ENCODE data around the gene GLA. TPM values are rescaled to one million over a fixed set of nuclear protein-coding genes. Genes with fewer than 3 reads are reported as not detected.
A peak's percentile ranks its signal among the peaks of the same experiment; 100 is the strongest.

GLA gene
- total RNA-seq, 1 experiment from 2014 or later: 78.8 TPM

DNA sequence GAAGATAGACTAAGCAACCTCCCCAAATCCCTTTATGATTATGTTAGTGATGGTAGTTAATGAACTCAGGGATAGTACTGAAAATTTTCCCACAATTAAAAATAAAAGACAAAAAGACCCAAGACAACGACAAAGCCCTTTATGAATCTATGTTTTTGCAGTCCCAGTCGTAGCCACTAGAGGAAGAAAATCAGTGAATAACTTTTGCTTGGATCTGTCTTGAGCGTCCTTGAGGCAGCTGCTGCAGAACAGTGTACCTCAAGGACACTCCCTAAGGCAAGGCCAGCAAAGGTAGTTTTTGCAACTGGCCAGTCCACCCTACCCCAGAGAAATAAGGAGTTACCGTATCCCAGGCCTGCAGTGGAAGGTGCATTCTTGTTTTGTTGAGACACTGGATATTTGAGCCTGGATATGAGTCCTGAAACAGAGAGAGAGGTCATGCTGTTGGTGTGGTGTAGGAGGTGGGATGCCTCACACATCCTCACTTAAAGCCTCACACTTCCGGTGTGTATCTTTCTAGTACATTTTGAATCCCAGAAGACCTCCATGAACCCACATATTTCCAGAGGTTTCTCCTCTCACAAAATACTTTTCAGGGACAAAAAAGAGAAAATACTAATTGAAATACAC is 50.4 kb downstream of the GLA start:
- DNase-seq (ENCODE audit: low read depth): peak; percentile 2

DNA sequence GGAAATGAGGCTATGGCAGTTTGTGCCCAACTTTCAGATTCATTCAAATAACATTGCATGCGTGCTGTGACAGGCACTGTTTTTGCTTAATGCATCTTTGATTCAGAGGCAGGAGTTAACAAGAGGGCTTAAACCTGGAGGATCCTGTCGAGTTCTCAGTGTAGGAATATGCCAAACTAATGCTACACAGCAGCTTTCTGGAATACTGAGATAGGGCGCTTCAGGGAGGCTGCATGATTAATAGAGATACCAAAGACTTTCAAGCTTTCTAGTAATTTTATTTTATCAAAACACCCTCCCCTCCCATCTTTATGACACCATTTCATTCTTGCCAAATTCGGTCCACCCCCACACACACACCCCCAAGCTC is 58.5 kb downstream of the GLA start:
- no peak for DNase-seq (ENCODE audit: low read depth)

DNA sequence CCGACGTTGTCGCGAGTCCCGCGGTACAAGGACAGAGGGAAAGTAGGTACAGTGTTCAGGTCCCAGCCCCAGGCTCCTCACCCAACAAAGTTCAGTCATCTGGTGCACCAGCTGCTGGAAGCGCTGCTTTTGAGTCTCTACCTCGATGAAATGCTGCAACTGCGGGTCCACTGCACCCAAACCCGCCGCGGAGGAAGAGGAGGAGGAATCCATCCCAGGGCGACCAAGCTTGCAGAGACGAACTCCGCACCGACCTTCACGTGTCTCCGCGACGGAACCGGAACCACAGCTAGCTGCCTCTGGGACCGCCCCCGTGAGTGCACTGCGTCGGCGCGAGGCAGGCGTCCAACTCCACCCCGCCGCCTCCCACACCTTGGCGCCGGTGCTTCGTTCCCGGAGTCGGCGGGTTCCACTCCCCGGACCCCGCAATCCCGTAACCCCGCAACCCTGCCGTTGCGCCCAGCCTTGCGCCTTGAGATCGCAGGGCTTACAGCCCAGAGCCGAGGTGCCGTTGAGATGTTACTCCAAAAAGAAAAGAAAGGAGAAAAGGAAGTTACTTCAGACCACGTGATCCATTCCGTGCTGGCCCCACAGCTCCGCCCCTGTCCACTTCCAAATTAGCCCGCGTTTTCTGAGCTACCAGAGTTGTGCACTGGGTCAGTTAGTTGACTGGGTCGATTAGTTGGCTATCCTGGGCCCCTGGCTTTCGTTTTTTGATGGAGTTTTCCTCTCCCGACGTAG is 59.1 kb downstream of the GLA start, which contains the start of gene TIMM8A:
TIMM8A (minus strand) TSS at position 291 of the 741 bp plus-strand sequence; CDS start at position 213, 78 bp downstream.
- peak; percentile 85 for DNase-seq (ENCODE audit: low read depth)

GRCh38 chrX:101347859-101348451 is 59.8 kb downstream of the GLA start:
- no peak for DNase-seq (ENCODE audit: low read depth)

Other genes with a start within 250 kb of the GLA start
- 0.34 and 0.65 TPM in 2 replicates for gene DRP2, start 188.1 kb downstream of the GLA start, total RNA-seq (2014; rRNA removed; shearing (Covaris generic))
- 0.06 and 0.17 TPM in 2 replicates for gene TAF7L, start 116.6 kb downstream of the GLA start, total RNA-seq (2014; rRNA removed; shearing (Covaris generic))
- gene TIMM8A, start 59.2 kb downstream of the GLA start, total RNA-seq (2014; rRNA removed; shearing (Covaris generic)): 4.7 and 9.0 TPM in 2 replicates
- gene BTK, start 21.7 kb downstream of the GLA start, total RNA-seq (2014; rRNA removed; shearing (Covaris generic)): 0.06 TPM in 1 of 2 replicates, not detected in the other
- gene RPL36A, start 16.9 kb downstream of the GLA start, total RNA-seq (2014; rRNA removed; shearing (Covaris generic)): 2,644 and 3,075 TPM in 2 replicates
- gene HNRNPH2, start 297 bp upstream of the GLA start, total RNA-seq (2014; rRNA removed; shearing (Covaris generic)): 49.1 and 50.6 TPM in 2 replicates
- gene ARMCX4, start 77.5 kb upstream of the GLA start, total RNA-seq (2014; rRNA removed; shearing (Covaris generic)): 0.54 and 1.0 TPM in 2 replicates
- 12.1 and 14.7 TPM in 2 replicates for gene ARMCX1, start 142.6 kb upstream of the GLA start, total RNA-seq (2014; rRNA removed; shearing (Covaris generic))
- gene ARMCX6, start 210.1 kb upstream of the GLA start, total RNA-seq (2014; rRNA removed; shearing (Covaris generic)): 20.8 and 23.8 TPM in 2 replicates
- gene ARMCX3, start 215.2 kb upstream of the GLA start, total RNA-seq (2014; rRNA removed; shearing (Covaris generic)): 20.2 and 23.2 TPM in 2 replicates